Mesenteric fat pad (tissue), 1 donor: ENCODE results near the gene CSTF2T. TPM values are rescaled to one million over a fixed set of nuclear protein-coding genes. Genes with fewer than 3 reads are reported as not detected.

Experiments used
- DNase-seq: peaks from one replicate; pipeline ENCODE4 v3.0.0-alpha.2; 2020; ENCODE audit warnings: low spot score
- total RNA-seq: library from RNA; stranded (reverse); fragmentation: NEBNext Ultra II Directional; extraction: Animal tissue kit (Norgen Biotek cat#: 25700); gene quantifications from one replicate; pipeline ENCODE4 v1.2.1, GENCODE V29; 2021
- donor health status: DM: yes; HTN: yes; CAD: no.

CSTF2T gene
- total RNA-seq, 1 donor from 2014 or later: 28.0 TPM

DNA sequence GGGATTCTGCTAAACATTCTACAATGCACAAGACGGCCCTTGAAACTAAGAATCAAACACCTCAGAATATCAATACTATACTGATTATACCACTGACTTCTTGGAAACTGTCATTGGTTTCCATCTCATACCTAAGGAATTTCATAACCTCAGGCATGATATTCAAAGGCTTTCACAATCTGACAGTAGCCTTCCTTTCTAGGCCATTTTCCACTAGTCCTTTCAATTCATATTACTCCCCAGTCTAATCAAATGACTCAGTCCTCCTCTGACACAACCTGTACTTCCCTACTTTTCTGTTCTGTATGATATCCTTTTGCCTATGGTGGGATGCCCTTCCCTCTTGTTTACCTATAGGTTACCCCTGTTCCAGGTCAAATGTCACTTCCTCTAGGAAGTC lies 48.3 kb downstream of the CSTF2T start:
- no peak for DNase-seq

DNA sequence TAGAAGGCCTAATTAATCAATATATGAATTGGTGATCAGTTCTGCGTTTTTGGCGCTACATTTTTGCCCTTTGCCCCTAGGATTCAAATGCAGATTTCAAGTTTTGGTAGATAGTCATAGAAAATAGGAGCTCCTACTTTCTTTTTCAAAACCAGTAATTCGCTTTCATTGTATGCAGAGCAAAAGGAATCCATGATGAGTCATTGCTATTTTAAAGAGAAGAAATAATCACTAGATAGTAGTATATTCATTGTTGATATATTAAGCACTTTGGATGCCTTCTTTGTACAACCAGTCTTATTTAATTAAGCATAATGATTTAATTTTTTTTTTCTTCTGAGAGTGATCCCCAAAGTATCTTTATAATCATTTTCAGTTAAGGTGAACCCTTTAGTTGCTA lies 50.3 kb downstream of the CSTF2T start:
- DNase-seq: no peak
